SK-N-SH treated with all-trans-retinoic acid at 6 μM for 48 hours (cell line): Measurements from ENCODE around the gene GAK.

Experiments used
- ATAC-seq: fragments of 200-7000 bp; cut with Tn5 transposase; 3 replicates; pipeline ENCODE4 v1.9.1; 2020; ENCODE audit warnings: mild to moderate bottlenecking, moderate library complexity
- ARNTL ChIP-seq: fragments of 450-650 bp; formaldehyde crosslinking; IDR thresholded peaks from 2 replicates; pipeline ENCODE4 v1.5.0; 2020; ENCODE audit warnings: low read depth, mild to moderate bottlenecking, moderate library complexity, borderline replicate concordance
- CREB5 ChIP-seq: fragments of 250-450 bp; sonication (Bioruptor Pico); IDR thresholded peaks from 2 replicates; pipeline ENCODE4 v1.5.1; 2020; ENCODE audit warnings: low read depth, mild to moderate bottlenecking, moderate library complexity
- CSDC2 ChIP-seq: fragments of 250-450 bp; sonication (Bioruptor Pico); IDR thresholded peaks from 2 replicates; pipeline ENCODE4 v1.5.0; 2020; ENCODE audit warnings: mild to moderate bottlenecking, moderate library complexity
- CSRNP3 ChIP-seq: fragments of 250-450 bp; sonication (Bioruptor Pico); IDR thresholded peaks from 2 replicates; pipeline ENCODE4 v1.5.1; 2021; ENCODE audit warnings: mild to moderate bottlenecking, moderate library complexity
- GLIS3 ChIP-seq: fragments of 250-450 bp; sonication (Bioruptor Pico); IDR thresholded peaks from 2 replicates; pipeline ENCODE4 v1.5.0; 2020; ENCODE audit warnings: mild to moderate bottlenecking, moderate library complexity
- OSR1 ChIP-seq: fragments of 250-450 bp; sonication (Bioruptor Pico); IDR thresholded peaks from 2 replicates; pipeline ENCODE4 v1.8.0; 2022; ENCODE audit warnings: moderate library complexity, mild to moderate bottlenecking, inconsistent platforms
- POU6F1 ChIP-seq: fragments of 250-450 bp; sonication (Bioruptor Pico); IDR thresholded peaks from 2 replicates; pipeline ENCODE4 v1.8.0; 2021; ENCODE audit warnings: low read depth, mild to moderate bottlenecking, moderate library complexity, borderline replicate concordance
- PPARA ChIP-seq: fragments of 250-450 bp; sonication (Bioruptor Pico); IDR thresholded peaks from 2 replicates; pipeline ENCODE4 v1.5.0; 2020; ENCODE audit warnings: mild to moderate bottlenecking, borderline replicate concordance
- SNAI2 ChIP-seq: fragments of 250-450 bp; sonication (Bioruptor Pico); IDR thresholded peaks from 2 replicates; pipeline ENCODE4 v1.5.0; 2020; ENCODE audit warnings: mild to moderate bottlenecking, moderate library complexity
- TSHZ2 ChIP-seq: fragments of 250-450 bp; sonication (Bioruptor Pico); IDR thresholded peaks from 2 replicates; pipeline ENCODE4 v1.5.0; 2020; ENCODE audit warnings: mild to moderate bottlenecking, moderate library complexity
- ZC3H10 ChIP-seq: fragments of 250-450 bp; sonication (Bioruptor Pico); IDR thresholded peaks from 2 replicates; pipeline ENCODE4 v1.5.1; 2021; ENCODE audit warnings: mild to moderate bottlenecking, moderate library complexity
- ZFP3 ChIP-seq: fragments of 250-450 bp; sonication (Bioruptor Pico); IDR thresholded peaks from 2 replicates; pipeline ENCODE4 v1.5.0; 2020; ENCODE audit warnings: mild to moderate bottlenecking, moderate library complexity
- ZFP30 ChIP-seq: fragments of 450-650 bp; formaldehyde crosslinking; IDR thresholded peaks from 2 replicates; pipeline ENCODE4 v1.5.0; 2022; ENCODE audit warnings: mild to moderate bottlenecking, moderate library complexity
- ZNF565 ChIP-seq: fragments of 450-650 bp; formaldehyde crosslinking; conservative IDR thresholded peaks from 2 replicates; pipeline ENCODE4 v1.5.0; 2020; ENCODE audit warnings: low read depth, mild to moderate bottlenecking, moderate library complexity
- ZNF70 ChIP-seq: fragments of 450-650 bp; formaldehyde crosslinking; IDR thresholded peaks from 2 replicates; pipeline ENCODE4 v1.5.0; 2020; ENCODE audit warnings: mild to moderate bottlenecking, moderate library complexity

Gene GAK

GRCh38 chr4:967113-968104 is 35.3 kb upstream of the GAK start:
- no peak for ATAC-seq
- no peak for TF ChIP-seq GLIS3
- no peak for TF ChIP-seq ZFP3 (CRISPR knock-in tag)

GRCh38 chr4:966266-967112 is 34.4 kb upstream of the GAK start:
- TF ChIP-seq POU6F1 (CRISPR knock-in tag) (no peak), ZNF565 (CRISPR knock-in tag) (no peak), CSRNP3 (CRISPR knock-in tag) (no peak), OSR1 (CRISPR knock-in tag) (no peak), ARNTL (no peak), CSDC2 (CRISPR knock-in tag) (no peak), TSHZ2 (CRISPR knock-in tag) (no peak)
- TF ChIP-seq, all 23 proteins: peak for 0
- ATAC-seq = no peak

- TF ChIP-seq ZFP30 (no peak), OSR1 (CRISPR knock-in tag) (no peak), ARNTL (no peak), CREB5 (CRISPR knock-in tag) (no peak), SNAI2 (CRISPR knock-in tag) (no peak), ZNF70 (CRISPR knock-in tag) (no peak), ZC3H10 (CRISPR knock-in tag) (no peak)
- ATAC-seq = no peak
Observed at GRCh38 chr4:965766-966134, 33.6 kb upstream of the GAK start.

- TF ChIP-seq POU6F1 (CRISPR knock-in tag) = no peak
- TF ChIP-seq SNAI2 (CRISPR knock-in tag) = no peak
- TF ChIP-seq ZFP30 = no peak
- no peak for TF ChIP-seq ARNTL
- TF ChIP-seq CSRNP3 (CRISPR knock-in tag) = no peak
- no peak for TF ChIP-seq PPARA (CRISPR knock-in tag)
- no peak for TF ChIP-seq ZNF70 (CRISPR knock-in tag)
- TF ChIP-seq, all 23 proteins: peak for 0
- no peak for ATAC-seq
Observed at GRCh38 chr4:965048-965765, 33.1 kb upstream of the GAK start.
